K562 (cell line): Measurements from ENCODE around the gene FAM50A. TPM values are rescaled to one million over a fixed set of nuclear protein-coding genes. Genes with fewer than 3 reads are reported as not detected.

Source experiments
- ATAC-seq: fragments of 200-7000 bp; cut with Tn5 transposase; 3 replicates; pipeline ENCODE4 v1.9.1; 2020; ENCODE audit warnings: moderate library complexity
- BruUV-seq: library from RNA; stranded (reverse); fragments of 400-500 nt; replicated peaks from 2 replicates; lab custom pipeline; 2021; lab: Mats Ljungman, UMichigan
- CTCF ChIA-PET: fragments of 300-600 bp; formaldehyde crosslinking; extraction: SDS; loops from one replicate; lab custom pipeline; 2021; ENCODE audit warnings: low intra/inter-chr PET ratio; lab: Yijun Ruan, JAX
- POLR2A ChIA-PET: fragments of 300-600, 350-650 bp; sonication (Branson Sonifier 250); formaldehyde crosslinking; extraction: SDS; loops from one replicate; lab custom pipeline; 2021; ENCODE audit warnings: antibody characterized with exemption, inconsistent platforms; lab: Yijun Ruan, JAX
- DNase-seq, 4 experiments: peaks; one replicate each; pipeline versions ENCODE4 v3.0.0 to v3.0.0-alpha.2; 2011 to 2018; ENCODE audit warnings: low spot score in 3 of 4, mixed read lengths in 3 of 4; ENCODE audit errors: extremely low read depth in 1 of 4
- FAIRE-seq: peaks from 2 replicates; lab custom pipeline; 2011; peaks lifted over from hg19 to GRCh38; lab: Jason Lieb, UNC
- H2AFZ ChIP-seq: 2 replicates; pipeline ENCODE4 v1.6.0; 2011; ENCODE audit warnings: low read depth, low read length, control low read depth, inconsistent platforms
- H3K27ac ChIP-seq: fragments of 200-600 bp; 3 replicates; pipeline ENCODE4 v1.8.0; 2011; ENCODE audit warnings: low read depth, mild to moderate bottlenecking, control low read depth, inconsistent platforms, low read length, moderate library complexity, mixed read lengths; ENCODE audit errors: extremely low read depth
- H3K27me3 ChIP-seq, 2 experiments: fragments of 300-600 bp in 1 of 2; 2 replicates in 1 of 2; 3 replicates in 1 of 2; pipeline versions ENCODE4 v1.6.0 to v1.8.0; 2011; ENCODE audit warnings: inconsistent platforms in 2 of 2, low read length in 2 of 2, mild to moderate bottlenecking in 1 of 2, mixed read lengths in 1 of 2, moderate library complexity in 1 of 2; ENCODE audit not compliant: control insufficient read depth in 2 of 2, insufficient read depth in 2 of 2
- H3K36me3 ChIP-seq: fragments of 300-600 bp; 3 replicates; pipeline ENCODE4 v1.8.0; 2011; ENCODE audit warnings: mild to moderate bottlenecking, low read length, inconsistent platforms; ENCODE audit not compliant: control insufficient read depth, insufficient read depth
- H3K4me1 ChIP-seq, 2 experiments: fragments of 200-600 bp in 1 of 2; replicated peaks in 1 of 2; 2 replicates in 1 of 2; 3 replicates in 1 of 2; pipeline versions ENCODE4 v1.5.1 to v1.8.0; 2011; ENCODE audit warnings: inconsistent platforms in 2 of 2, low read length in 2 of 2, mild to moderate bottlenecking in 1 of 2, mixed read lengths in 1 of 2, moderate library complexity in 1 of 2; ENCODE audit not compliant: control insufficient read depth in 2 of 2, insufficient read depth in 2 of 2
- H3K4me2 ChIP-seq: 2 replicates; pipeline ENCODE4 v1.6.1; 2011; ENCODE audit warnings: low read length, control low read depth, inconsistent platforms, mixed read lengths; ENCODE audit not compliant: insufficient read depth
- H3K4me3 ChIP-seq: fragments of 200-600 bp; sonication (generic), shearing (Covaris generic); 2 replicates; pipeline ENCODE4 v1.5.1; 2016; ENCODE audit warnings: control low read depth, inconsistent platforms
- H3K79me2 ChIP-seq: fragments of 200-600 bp; 3 replicates; pipeline ENCODE4 v1.8.0; 2011; ENCODE audit warnings: low read length, inconsistent platforms; ENCODE audit not compliant: control insufficient read depth, insufficient read depth
- H3K9ac ChIP-seq, 2 experiments: 2 replicates each; pipeline versions ENCODE4 v1.6.0 to v1.6.1; 2011; ENCODE audit warnings: low read depth in 2 of 2, low read length in 2 of 2, control low read depth in 1 of 2, inconsistent platforms in 1 of 2, mild to moderate bottlenecking in 1 of 2, mixed read lengths in 1 of 2; ENCODE audit not compliant: insufficient read depth in 1 of 2
- H3K9me1 ChIP-seq: one replicate; pipeline ENCODE4 v1.6.0; 2011; ENCODE audit warnings: inconsistent platforms, mild to moderate bottlenecking, low read length, moderate library complexity; ENCODE audit not compliant: control insufficient read depth, insufficient read depth
- H3K9me3 ChIP-seq: replicated peaks from 2 replicates; pipeline ENCODE4 v1.5.1; 2011; ENCODE audit warnings: low read depth, low read length, inconsistent platforms; ENCODE audit not compliant: control insufficient read depth, insufficient read depth
- H4K20me1 ChIP-seq: replicated peaks from 2 replicates; pipeline ENCODE4 v1.6.1; 2011; ENCODE audit warnings: low read length, inconsistent platforms, mixed read lengths; ENCODE audit not compliant: control insufficient read depth, insufficient read depth
- ARID2 ChIP-seq: fragments of 450-650 bp; IDR thresholded peaks from 2 replicates; pipeline ENCODE4 v1.6.1; 2017; ENCODE audit warnings: antibody characterized with exemption, mild to moderate bottlenecking
- GABPA ChIP-seq: fragments of 200-800 bp; sonication (Bioruptor generic); conservative IDR thresholded peaks from 2 replicates; pipeline ENCODE4 v1.6.1; 2016; ENCODE audit warnings: low read depth, missing genetic modification characterization, missing compliant biosample characterization
- MYBL2 ChIP-seq, 2 experiments: fragments of 450-650 bp in 1 of 2; sonication (generic) in 1 of 2; formaldehyde crosslinking in 1 of 2; IDR thresholded peaks; 2 replicates each; pipeline versions ENCODE4 v1.6.1 to v1.8.1; 2017 to 2022; ENCODE audit warnings: borderline replicate concordance in 1 of 2, inconsistent platforms in 1 of 2, low read depth in 1 of 2, mild to moderate bottlenecking in 1 of 2, missing genetic modification reagents in 1 of 2, moderate library complexity in 1 of 2
- NCOA6 ChIP-seq: fragments of 450-650 bp; IDR thresholded peaks from 2 replicates; pipeline ENCODE4 v1.6.1; 2017; ENCODE audit warnings: mild to moderate bottlenecking
- POLR2AphosphoS5 ChIP-seq: IDR thresholded peaks from 2 replicates; pipeline ENCODE4 v1.6.1; 2011; ENCODE audit warnings: mild to moderate bottlenecking, low read depth, low read length, moderate library complexity; ENCODE audit not compliant: control insufficient read depth, insufficient read depth
- POLR2B ChIP-seq: fragments of 450-650 bp; IDR thresholded peaks from 2 replicates; pipeline ENCODE4 v1.6.1; 2018; ENCODE audit warnings: low read depth; ENCODE audit not compliant: partially characterized antibody
- PURB ChIP-seq: sonication (generic); formaldehyde crosslinking; IDR thresholded peaks from 2 replicates; pipeline ENCODE4 v1.9.0; 2021; ENCODE audit warnings: low read depth, mild to moderate bottlenecking, missing genetic modification reagents
- SMARCA4 ChIP-seq: fragments of 450-650 bp; IDR thresholded peaks from 2 replicates; pipeline ENCODE4 v1.6.1; 2016
- XRCC4 ChIP-seq: IDR thresholded peaks from one replicate; pipeline ENCODE4 v1.6.1; 2011; ENCODE audit not compliant: insufficient read depth, insufficient read length; ENCODE audit errors: extremely low read depth
- ZNF253 ChIP-seq: fragments of 250-450 bp; sonication (Bioruptor Pico); conservative IDR thresholded peaks from 2 replicates; pipeline ENCODE4 v1.6.1; 2021; ENCODE audit warnings: mild to moderate bottlenecking
- ZNF717 ChIP-seq: fragments of 250-450 bp; sonication (Bioruptor Pico); IDR thresholded peaks from 2 replicates; pipeline ENCODE4 v1.5.0; 2021
- WGBS: fragments of 100-300 bp; shearing (Covaris generic); methylation state at CpG from one replicate; pipeline ENCODE4 v1.1.6; 2016; ENCODE audit warnings: low coverage, mixed read lengths; ENCODE audit not compliant: insufficient coverage; ENCODE audit errors: missing lambda C conversion rate; 5-methylcytosine and 5-hydroxymethylcytosine counted together
- in situ Hi-C: fragments of 300-500 bp; cut with MboI; formaldehyde crosslinking; loops from 4 replicates; pipeline ENCODE4 v1.15.0; 2018; ENCODE audit warnings: inconsistent platforms, mixed read lengths
- intact Hi-C: fragments of 100-400 bp; cut with micrococcal nuclease; formaldehyde crosslinking; loops from 2 replicates; pipeline ENCODE4 v1.14.2; 2022
- polyA plus RNA-seq, 8 experiments: library from polyadenylated mRNA; depleted of rRNA in 4 of 8; stranded (reverse) in 5 of 8; unstranded in 3 of 8; fragments of >200 nt; fragmentation: Nextera tagmentation in 2 of 8; fragmentation: Illumina TruSeq in 1 of 8; extraction: Ambion mirVana in 2 of 8; extraction: Trizol in 1 of 8; gene quantifications; 2 replicates each; pipeline versions ENCODE4 v1.2.1 to v1.2.3, GENCODE V29; 2011 to 2014; ENCODE audit warnings: inconsistent platforms in 1 of 8, missing spikeins in 1 of 8
- total RNA-seq, 7 experiments: library from RNA; depleted of rRNA in 6 of 7; stranded (reverse); fragments of >200 nt in 6 of 7; fragmentation: Illumina TruSeq in 2 of 7; extraction: Trizol in 2 of 7; gene quantifications; 2 replicates each; pipeline versions ENCODE4 v1.2.1 to v1.2.3, GENCODE V29; 2011 to 2021; ENCODE audit warnings: low replicate concordance in 1 of 7
- TF ChIP-seq, protein P1 (sequence below): fragments of 250-450 bp; sonication (Bioruptor Pico); IDR thresholded peaks from 2 replicates; pipeline ENCODE4 v1.4.0; 2020; ENCODE audit warnings: mild to moderate bottlenecking, moderate library complexity, borderline replicate concordance
- TF ChIP-seq, protein P2 (sequence below): fragments of 450-650 bp; IDR thresholded peaks from 2 replicates; pipeline ENCODE4 v1.6.1; 2017; ENCODE audit warnings: antibody characterized with exemption, mild to moderate bottlenecking
- TF ChIP-seq, protein P3 (sequence below): sonication (generic); formaldehyde crosslinking; IDR thresholded peaks from 2 replicates; pipeline ENCODE4 v1.5.0; 2020; ENCODE audit warnings: missing genetic modification reagents

The FAM50A gene
- total and polyA plus RNA-seq, 9 of the 15 experiments (the other 6 are each of a cell fraction or from before 2014, with no cell fraction given), result 4.4 to 114 (median 67.3) TPM

DNA sequence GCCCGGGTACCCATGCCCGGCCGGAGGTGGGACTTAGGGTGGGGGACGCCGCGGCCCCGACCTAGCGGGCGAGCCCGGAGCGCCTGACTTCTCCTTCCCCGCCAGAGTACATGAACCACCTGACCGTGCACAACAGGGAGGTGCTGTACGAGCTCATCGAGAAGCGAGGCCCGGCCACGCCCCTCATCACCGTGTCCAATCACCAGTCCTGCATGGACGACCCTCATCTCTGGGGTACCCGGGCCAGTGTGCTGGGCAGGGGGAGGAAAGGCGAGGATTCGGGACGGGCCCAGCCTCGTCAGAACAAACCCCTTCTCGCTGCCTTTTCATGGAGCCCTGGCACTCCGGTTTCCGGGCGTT, 32.0 kb upstream of the FAM50A start:
- DNase-seq (peak in 3 of 4 experiments; percentile 62 to 79 (median 70)), ATAC-seq (peak; percentile 80), FAIRE-seq (peak; percentile 71)
- ChIA-PET CTCF (no interaction called here), POLR2A (interaction anchor here (0.5 to 5.0 kb wide), 8 partner anchors 9 to 485 kb away, joined by 3 to 85 read pairs (median 3); partner anchors contain the start of gene RPL10)
- Histone ChIP-seq H3K4me2 (peak overlapping the region; percentile 87), H2AFZ (peak overlapping the region; percentile 81), H3K9me1 (no peaks in the 10 kb centered on the region), H3K4me3 (peak overlapping the region; percentile 74), H3K9me3 (no peaks in the 10 kb centered on the region), H3K79me2 (peaks cover 25% of the 10 kb centered on the region), H4K20me1 (no peaks in the 10 kb centered on the region), H3K4me1 (peaks cover 13 to 46% of the 10 kb centered on the region in 2 experiments; a peak in 4 of 5 replicates), H3K9ac (peak overlapping the region; percentile 76 to 96), H3K27me3 (no peaks in the 10 kb centered on the region), H3K27ac (peak overlapping the region; percentile 80), H3K36me3 (peaks cover 7% of the 10 kb centered on the region; the same call in 1 of the 3 replicates)
- in situ Hi-C loops (no loop called here), intact Hi-C loops (no loop called here)
- BruUV-seq, result no TSS peak
- no CpG with 5 or more reads among the region's 29 CpGs for WGBS
- peak; percentile 42; the same call in 1 of the 2 replicates for TF ChIP-seq POLR2AphosphoS5
- no peak for TF ChIP-seq SMARCA4
- TF ChIP-seq ZNF717 (CRISPR knock-in tag), result no peak
- TF ChIP-seq, protein P1, sequence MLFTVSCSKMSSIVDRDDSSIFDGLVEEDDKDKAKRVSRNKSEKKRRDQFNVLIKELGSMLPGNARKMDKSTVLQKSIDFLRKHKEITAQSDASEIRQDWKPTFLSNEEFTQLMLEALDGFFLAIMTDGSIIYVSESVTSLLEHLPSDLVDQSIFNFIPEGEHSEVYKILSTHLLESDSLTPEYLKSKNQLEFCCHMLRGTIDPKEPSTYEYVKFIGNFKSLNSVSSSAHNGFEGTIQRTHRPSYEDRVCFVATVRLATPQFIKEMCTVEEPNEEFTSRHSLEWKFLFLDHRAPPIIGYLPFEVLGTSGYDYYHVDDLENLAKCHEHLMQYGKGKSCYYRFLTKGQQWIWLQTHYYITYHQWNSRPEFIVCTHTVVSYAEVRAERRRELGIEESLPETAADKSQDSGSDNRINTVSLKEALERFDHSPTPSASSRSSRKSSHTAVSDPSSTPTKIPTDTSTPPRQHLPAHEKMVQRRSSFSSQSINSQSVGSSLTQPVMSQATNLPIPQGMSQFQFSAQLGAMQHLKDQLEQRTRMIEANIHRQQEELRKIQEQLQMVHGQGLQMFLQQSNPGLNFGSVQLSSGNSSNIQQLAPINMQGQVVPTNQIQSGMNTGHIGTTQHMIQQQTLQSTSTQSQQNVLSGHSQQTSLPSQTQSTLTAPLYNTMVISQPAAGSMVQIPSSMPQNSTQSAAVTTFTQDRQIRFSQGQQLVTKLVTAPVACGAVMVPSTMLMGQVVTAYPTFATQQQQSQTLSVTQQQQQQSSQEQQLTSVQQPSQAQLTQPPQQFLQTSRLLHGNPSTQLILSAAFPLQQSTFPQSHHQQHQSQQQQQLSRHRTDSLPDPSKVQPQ (CRISPR knock-in tag), result no peak
- TF ChIP-seq XRCC4, result no peak
- peak; percentile 16 for TF ChIP-seq POLR2B
- no peak for TF ChIP-seq ARID2
- peak; percentile 8; the same call in 1 of the 2 replicates for TF ChIP-seq GABPA (tag)
- no peak for TF ChIP-seq PURB (CRISPR knock-in tag)
- TF ChIP-seq, protein P2, sequence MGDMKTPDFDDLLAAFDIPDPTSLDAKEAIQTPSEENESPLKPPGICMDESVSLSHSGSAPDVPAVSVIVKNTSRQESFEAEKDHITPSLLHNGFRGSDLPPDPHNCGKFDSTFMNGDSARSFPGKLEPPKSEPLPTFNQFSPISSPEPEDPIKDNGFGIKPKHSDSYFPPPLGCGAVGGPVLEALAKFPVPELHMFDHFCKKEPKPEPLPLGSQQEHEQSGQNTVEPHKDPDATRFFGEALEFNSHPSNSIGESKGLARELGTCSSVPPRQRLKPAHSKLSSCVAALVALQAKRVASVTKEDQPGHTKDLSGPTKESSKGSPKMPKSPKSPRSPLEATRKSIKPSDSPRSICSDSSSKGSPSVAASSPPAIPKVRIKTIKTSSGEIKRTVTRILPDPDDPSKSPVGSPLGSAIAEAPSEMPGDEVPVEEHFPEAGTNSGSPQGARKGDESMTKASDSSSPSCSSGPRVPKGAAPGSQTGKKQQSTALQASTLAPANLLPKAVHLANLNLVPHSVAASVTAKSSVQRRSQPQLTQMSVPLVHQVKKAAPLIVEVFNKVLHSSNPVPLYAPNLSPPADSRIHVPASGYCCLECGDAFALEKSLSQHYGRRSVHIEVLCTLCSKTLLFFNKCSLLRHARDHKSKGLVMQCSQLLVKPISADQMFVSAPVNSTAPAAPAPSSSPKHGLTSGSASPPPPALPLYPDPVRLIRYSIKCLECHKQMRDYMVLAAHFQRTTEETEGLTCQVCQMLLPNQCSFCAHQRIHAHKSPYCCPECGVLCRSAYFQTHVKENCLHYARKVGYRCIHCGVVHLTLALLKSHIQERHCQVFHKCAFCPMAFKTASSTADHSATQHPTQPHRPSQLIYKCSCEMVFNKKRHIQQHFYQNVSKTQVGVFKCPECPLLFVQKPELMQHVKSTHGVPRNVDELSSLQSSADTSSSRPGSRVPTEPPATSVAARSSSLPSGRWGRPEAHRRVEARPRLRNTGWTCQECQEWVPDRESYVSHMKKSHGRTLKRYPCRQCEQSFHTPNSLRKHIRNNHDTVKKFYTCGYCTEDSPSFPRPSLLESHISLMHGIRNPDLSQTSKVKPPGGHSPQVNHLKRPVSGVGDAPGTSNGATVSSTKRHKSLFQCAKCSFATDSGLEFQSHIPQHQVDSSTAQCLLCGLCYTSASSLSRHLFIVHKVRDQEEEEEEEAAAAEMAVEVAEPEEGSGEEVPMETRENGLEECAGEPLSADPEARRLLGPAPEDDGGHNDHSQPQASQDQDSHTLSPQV, result no peak
- no peak for TF ChIP-seq ZNF253 (CRISPR knock-in tag)
- no peak for TF ChIP-seq NCOA6
- TF ChIP-seq MYBL2 (IDR thresholded peaks at IDR 0.05; ENCODE audit: low read depth), result no peak
- TF ChIP-seq MYBL2 (CRISPR knock-in tag; IDR thresholded peaks at IDR 0.05; ENCODE audit: borderline replicate concordance), result no peak
- TF ChIP-seq, protein P3, sequence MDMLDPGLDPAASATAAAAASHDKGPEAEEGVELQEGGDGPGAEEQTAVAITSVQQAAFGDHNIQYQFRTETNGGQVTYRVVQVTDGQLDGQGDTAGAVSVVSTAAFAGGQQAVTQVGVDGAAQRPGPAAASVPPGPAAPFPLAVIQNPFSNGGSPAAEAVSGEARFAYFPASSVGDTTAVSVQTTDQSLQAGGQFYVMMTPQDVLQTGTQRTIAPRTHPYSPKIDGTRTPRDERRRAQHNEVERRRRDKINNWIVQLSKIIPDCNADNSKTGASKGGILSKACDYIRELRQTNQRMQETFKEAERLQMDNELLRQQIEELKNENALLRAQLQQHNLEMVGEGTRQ (CRISPR knock-in tag), result peak; percentile 45
